Thyroid gland (tissue), 4 donors: ENCODE data around the gene CKMT2.

Source experiments
- POLR2A ChIP-seq, 2 donors: fragments of 450-650 bp; IDR thresholded peaks; one replicate each; pipeline ENCODE4 v1.6.1; 2017; ENCODE audit warnings: antibody characterized with exemption in 2 of 2, mild to moderate bottlenecking in 2 of 2, moderate library complexity in 1 of 2
- TF ChIP-seq, protein P1 (sequence below), 6 experiments: fragments of 200-600 bp in 3 of 6; fragments of 450-650 bp in 3 of 6; sonication (generic) in 3 of 6; IDR thresholded peaks; one replicate each; pipeline ENCODE4 v1.5.1; 2016 to 2019; ENCODE audit warnings: antibody characterized with exemption in 6 of 6, mild to moderate bottlenecking in 2 of 6, inconsistent platforms in 1 of 6, moderate library complexity in 1 of 6

DNA sequence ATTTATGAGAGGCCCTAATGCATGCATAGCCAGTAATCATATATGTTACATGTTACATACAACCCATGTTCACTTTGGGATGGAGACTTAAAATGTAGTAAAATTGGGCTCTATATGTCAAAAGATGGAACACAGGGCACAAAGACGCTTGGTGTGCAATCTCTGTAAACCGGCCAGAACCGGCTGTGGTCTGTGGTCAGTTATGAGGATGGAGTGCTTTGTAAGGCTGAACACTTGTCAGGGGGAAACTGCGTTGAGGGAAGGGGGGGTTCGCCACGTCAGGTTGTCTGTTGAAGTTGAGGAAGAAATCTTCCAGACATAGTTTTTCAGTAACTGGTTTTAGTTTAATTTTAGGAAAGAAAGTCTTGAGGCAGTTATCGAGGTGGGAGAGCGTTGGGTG lies 2.7 kb upstream of the CKMT2 start:
- TF ChIP-seq, protein P1, sequence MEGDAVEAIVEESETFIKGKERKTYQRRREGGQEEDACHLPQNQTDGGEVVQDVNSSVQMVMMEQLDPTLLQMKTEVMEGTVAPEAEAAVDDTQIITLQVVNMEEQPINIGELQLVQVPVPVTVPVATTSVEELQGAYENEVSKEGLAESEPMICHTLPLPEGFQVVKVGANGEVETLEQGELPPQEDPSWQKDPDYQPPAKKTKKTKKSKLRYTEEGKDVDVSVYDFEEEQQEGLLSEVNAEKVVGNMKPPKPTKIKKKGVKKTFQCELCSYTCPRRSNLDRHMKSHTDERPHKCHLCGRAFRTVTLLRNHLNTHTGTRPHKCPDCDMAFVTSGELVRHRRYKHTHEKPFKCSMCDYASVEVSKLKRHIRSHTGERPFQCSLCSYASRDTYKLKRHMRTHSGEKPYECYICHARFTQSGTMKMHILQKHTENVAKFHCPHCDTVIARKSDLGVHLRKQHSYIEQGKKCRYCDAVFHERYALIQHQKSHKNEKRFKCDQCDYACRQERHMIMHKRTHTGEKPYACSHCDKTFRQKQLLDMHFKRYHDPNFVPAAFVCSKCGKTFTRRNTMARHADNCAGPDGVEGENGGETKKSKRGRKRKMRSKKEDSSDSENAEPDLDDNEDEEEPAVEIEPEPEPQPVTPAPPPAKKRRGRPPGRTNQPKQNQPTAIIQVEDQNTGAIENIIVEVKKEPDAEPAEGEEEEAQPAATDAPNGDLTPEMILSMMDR (IDR thresholded peaks at IDR 0.05) = no peak
- no peak for TF ChIP-seq POLR2A (IDR thresholded peaks at IDR 0.05)
